Left hindlimb (tissue), 1 donor: ENCODE data around the gene ZNF496.
"Not testable (repeated sequence)": the region's sequence is repeated elsewhere in the genome, so short reads cannot be mapped to it uniquely, and the experiment has no call there.

Source experiments
- DNase-seq: peaks from one replicate; pipeline ENCODE4 v3.0.0-alpha.2; 2018

Gene ZNF496

DNA sequence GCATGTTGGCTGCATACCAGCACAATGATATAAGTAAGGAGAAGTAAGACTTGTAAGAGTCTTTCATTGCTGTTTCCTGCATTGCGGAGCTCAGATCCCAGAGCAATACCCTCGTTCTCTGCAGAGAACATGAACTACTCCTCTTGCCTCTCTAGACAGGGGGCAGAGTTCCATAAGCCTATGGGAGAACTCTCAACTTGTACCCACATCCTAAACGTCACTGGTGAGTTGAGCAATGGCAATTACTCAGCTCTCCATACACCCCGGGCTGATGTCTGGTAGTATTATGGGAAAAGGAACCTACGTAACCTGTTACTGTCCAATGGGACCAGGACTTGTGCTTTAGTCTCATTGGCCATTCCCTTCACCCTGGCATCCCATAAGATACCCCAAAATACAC, 27.3 kb upstream of the ZNF496 start:
- no peak for DNase-seq

DNA sequence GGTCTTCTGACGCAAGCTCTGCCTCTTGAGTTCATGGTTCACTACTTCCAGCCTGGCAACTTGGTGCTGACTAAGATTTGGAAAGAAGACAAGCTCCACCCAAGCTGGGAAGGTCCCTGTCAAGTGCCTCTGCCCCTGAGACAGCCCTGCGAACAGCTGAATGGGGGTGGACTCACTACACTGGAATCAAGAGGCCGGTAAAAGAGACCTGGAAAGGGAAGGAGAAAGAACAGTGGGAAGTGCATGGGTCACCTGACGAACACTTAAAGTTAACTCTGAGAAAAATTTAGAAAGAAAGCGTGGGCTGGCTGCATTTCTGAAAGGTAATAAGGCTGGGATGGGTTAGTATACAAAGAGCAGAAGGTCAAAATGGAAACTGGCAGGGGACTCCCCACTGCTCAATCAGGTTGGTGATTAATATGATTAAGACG, 26.1 kb upstream of the ZNF496 start:
- DNase-seq, result no peak

DNA sequence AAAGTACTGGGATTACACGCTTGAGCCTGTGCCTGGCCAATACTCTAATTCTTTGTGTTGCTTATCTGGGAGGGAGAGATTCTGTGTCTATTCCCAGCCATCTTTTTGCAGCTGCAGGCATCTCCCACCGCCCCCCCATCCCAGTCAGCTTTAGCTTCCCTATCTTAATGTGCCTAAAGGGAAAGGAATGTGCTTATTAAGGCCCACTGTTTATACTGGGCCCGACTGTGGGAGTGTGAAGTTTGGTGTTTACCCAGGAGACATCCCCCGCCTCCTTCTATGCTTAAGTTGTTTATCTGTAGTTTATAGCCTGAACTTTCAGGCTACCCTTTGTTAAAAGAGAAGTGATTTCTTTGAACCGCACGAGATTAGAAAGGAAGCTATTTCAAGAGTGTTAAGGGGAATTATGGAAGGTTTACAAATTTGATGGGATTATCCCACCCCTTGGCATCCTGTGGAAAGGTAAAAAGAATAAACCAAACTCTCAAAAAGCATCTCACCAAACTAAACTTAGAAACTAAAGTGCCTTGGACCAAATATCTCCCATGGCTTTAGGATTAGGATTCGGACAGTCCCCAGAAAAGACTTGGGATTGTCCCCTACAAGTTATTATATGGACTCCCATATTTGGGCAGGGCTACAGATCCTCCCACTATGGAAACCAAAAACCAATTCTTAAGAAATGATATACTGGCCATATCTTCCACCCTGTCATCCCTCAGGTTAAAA, 25.5 kb upstream of the ZNF496 start:
- DNase-seq, result no peak

DNA sequence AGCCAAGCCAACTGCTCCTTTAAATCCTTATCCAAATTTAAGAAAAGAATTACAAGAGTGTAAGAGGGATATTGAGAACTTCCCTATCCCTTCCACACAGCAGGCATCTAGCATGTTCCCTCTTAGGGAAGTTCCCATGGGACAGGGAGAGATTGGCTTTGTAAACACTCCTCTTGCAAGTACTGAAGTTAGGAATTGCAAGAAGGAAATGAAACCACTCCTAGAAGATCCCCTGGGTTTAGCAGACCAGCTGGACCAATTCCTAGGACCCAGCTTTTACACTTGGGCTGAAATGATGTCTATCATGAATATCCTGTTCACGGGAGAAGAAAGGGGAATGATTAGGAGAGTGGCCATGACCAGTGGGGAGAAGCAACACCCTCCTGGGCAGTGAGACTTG, 23.5 kb upstream of the ZNF496 start:
- DNase-seq, result not testable (repeated sequence)

DNA sequence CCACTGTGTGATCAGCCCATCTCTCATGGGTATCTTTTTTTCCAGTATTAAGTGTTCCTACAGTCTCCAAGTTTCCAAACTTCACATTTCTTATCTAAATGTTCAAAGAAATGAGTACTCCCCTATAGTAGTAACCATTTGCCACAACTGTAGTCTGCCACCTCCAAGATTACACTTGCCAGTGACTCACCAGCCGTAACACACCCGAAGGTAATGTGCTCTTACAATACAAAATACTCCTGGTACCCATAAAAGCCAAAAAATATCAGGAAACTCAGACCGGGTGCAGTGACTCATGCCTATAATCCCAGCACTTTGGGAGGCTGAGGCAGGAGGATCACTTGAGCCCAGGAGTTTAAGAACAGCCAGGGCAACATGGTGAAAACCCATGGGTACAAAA, 20.5 kb upstream of the ZNF496 start:
- DNase-seq, result no peak

DNA sequence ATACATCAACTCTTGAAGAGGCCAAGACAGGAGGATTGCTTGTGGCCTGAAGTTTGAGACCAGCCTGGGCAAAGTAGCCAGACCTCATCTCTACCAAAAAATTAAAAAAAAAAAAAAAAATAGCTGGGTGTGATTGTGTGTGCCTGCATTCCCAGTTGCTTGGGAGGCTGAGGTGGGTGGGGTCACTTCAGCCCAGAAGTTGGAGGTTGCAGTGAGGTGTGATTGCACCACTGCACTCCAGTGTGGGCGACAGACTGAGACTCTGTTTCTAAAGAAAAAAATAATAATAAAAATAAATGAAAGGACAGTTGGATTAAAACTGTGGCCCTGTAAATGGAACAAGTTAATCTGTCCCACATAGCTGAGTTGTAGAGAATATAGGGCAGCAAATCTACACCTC, 18.9 kb upstream of the ZNF496 start:
- no peak for DNase-seq

DNA sequence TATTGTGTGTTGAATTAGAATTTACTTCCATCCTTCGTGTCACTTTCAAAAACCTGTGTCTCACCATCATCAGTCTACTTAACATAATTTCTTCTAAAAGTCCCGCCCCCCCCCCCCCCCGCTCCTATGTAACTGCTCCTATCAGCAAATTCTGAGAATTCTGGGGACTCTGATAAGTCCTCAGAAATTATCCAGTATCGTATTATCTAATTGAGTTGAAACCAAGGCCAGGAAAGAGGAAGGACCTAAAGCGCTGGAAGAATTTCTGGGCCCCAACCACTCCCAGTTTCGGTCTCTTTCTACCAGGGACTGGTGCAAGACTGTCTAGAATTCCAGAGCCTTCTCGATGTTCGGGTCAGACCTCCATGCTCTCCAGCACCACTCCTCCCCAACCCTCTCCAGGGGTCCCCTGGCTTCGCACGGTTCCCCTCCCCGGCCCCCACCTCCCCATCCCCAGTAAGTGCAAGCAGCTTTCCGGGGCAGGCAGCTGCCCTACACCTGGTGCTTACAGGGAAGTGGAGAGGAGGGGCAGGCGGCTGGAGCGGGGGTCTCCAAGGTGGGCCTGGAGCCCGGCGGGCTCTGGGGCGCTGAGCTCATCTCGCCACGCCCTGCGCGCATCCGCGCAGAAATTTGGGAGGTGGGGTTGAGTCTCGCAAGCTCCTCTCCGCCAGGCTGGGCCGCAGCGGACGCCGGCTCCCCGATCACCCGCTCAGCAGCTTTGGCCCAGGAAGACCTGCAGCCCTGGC, 16.0 kb upstream of the ZNF496 start:
- DNase-seq, result no peak

DNA sequence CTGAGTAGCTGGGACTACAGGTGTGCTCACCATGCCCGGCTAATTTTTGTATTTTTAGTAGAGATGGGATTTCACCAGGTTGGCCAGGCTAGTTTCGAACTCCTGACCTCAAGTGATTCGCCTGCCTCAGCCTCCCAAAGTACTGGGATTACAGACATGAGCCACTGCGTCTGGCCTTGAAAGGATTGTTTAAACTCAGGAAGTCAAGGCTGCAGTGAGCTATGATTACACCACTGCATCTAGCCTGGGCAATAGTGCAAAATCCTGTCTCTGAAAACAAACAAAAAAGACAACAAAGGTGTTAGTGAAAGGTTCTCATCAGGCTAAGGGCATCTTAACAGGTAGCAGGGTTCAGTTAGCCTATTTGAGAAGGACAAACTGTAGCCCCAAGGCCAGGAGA, 14.2 kb upstream of the ZNF496 start:
- DNase-seq, result no peak

DNA sequence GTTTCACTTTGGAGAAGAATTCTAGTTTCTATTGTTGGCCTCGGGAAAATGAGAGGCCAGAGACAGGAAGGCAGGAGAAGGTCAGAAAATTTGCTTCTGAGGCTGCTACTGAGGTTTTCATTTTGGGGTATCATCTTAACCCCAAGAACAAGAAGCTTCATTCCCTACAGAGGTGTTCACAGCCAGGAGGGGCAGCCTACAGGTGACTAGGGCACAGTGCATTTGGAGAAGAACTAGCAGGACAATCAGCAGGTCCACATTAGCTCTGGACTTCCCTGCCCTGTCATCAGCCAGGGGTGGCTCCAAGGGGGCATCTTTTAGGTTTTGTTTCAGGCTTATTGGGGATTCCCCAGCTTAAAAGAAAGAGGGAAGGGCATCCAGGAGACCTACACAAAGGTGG, 12.1 kb upstream of the ZNF496 start:
- no peak for DNase-seq

DNA sequence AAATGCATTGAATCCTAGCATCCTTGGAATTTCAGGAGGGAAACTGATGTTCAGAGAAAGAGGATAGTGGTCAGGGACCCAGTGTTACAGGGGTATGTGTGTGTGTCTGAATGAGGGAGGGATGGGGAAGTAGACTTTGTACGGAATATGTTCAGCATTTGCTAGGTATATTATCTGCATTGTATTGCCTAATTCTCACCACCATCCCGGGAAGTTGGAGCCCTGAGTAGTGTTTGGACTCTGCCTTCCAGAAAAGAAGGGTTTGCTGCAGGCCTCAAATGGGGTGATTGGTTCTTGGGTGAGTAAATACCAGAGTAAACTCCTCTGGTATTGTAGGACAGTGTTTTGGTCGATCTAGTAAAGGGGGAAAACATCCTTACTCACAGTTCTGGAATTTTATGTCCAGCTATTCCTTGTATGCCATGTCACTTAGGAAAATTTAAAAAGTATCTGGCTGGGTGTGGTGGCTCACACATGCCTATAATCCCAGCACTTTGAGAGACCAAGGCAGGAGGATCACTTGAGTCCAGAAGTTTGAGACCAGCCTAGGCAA, 7.1 kb upstream of the ZNF496 start:
- DNase-seq, result no peak

DNA sequence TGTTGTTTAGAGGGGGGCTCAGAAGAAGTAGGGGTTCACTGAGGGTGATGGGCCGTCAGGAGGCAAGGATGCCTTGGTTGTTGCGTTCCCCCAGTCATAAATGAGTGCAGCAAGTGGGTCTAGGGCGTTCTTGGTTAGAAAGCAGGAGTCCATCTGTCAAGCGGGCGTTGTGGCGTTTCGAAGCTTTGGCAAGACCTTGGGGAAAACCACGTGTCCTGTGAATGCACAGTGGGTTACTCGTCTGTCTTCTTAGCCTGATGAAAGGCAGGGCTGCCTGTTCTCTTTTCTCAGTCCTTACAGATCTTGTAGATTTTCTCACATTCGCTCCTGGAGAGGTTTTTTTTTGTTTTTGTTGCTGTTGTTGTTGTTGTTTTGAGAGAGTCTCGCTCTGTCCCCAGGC, 6.3 kb upstream of the ZNF496 start:
- DNase-seq, result no peak

DNA sequence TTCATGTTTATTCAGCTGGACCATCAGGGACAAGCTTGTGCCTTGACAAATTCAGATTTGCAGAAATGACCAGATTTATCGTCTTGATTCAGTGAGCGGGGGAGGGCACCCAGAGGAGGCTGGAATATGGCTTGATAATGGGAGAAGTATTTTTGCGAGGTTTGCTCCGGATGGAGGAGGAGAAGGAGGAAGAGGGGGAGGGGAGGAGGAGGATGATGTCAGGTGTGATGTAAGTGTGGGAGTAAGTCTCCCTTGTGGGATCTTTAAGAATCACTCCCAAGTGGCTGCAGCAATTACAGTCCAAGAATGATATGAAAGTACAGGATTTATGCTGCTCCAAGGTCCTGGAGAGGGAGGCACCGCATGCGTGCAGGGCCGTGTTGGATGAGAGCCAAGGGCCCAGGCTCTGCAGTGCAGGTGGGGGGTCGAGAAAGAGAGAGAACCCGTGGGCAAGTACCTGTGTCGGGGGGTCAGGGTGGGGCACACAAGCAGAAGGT, 5.6 kb upstream of the ZNF496 start:
- DNase-seq, result no peak

DNA sequence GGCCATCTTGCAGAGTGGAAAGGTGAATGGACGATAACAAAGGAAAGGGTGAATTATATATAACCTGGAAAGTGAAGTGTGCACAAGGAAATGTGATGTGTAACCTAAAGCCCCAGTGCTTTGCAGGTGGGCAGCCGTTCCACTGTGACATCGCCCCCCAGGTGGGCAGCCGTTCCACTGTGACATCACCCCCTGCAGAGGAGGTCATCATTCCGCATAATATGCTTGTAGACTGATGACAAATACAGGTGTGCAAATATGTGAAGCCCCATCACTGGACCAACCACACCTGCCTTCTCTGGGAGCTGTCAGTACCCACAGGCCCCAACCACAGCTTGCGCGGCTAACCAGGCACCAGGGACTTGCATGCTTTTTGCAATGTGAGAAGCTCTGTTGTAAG, 4.7 kb upstream of the ZNF496 start:
- DNase-seq, result no peak

DNA sequence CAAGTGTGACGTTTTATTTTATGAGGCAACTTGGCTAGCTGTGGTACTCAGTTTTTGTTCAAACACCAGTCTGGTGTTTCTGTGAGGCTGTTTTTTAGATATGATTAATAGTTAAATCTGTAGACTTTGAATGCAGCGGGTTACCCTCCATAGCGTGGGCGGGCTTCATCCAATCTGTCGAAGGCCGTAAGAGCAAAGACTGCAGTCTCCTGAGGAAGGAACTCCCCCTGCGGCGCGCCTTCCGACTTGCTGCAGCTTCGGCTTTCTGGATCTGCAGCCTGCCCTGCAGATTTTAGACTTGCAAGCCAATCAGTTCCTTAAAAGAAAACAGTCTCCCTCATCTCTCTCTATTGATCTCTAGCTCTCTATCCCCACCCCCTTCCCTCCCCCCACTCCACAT, 4.2 kb upstream of the ZNF496 start:
- DNase-seq, result no peak

DNA sequence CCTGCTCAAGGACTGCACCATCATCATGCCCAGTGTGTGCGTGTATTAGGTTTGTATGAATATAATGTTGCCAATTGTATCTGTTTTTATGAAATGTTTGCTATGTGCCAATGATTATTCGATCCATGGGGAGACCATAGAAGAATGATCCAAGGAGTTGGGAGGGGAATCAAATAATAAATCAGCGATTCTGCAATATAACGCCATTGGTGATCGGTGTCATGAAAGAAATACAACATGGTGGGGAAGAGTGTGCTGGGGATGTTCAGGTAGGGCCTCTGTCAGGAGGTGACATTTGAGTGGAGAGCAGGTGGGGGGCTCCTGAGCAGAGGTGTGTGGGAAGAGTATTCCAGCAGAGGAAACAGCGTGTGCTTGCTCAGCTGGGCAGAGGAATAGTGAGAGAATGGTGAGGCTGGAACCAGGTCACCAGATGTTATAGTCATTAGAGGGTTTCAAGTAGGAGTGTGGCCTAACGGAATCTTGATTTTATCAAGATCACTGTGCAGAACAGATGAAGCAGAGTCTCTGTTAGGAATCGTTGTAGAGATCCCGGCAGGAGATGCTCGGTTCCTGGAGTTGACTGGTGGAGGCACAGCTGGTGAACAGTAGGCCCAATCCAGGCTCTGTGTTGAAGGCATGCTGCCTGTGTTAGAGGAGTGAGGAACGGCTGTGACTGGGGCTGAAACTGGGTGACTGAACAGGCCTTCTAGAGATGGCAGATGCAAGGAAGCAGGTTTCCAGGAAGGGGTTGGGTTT, 2.9 kb upstream of the ZNF496 start:
- no peak for DNase-seq

DNA sequence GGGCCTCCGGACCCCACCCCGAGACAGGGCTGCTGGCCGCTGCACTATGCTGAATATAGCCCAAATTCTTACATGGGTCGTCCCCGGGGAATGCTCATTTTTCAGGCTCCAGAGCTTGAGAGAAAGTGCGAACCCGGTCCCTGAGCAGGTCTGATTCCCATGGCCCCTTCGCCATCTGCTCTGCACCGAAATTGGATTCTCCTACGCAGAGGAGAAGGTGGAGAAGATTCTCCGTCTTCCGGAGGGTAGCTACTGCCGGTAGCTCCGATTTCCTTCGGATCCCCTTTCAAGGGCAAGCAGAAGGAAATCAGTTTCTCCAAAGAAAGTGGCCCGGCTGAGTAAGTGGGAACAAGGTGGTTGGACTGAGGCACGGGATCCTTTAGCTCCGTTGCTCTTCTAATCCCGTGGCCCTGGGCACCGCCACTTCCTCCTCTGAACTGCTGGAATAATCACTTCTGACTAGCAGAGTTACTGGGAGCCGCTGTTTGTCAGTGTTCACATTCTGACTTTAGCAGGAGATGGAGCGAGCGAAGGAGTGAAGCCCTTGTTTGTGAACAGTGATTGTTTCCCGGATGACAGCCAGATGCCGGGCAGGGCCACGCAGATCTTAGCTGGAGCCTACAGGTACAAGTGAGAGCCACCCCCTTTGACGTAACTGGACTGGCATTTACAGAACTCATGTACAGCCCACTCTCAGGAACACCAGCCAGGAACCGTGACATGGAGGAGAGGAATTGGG, 1.1 kb upstream of the ZNF496 start:
- peak; percentile 45 for DNase-seq

DNA sequence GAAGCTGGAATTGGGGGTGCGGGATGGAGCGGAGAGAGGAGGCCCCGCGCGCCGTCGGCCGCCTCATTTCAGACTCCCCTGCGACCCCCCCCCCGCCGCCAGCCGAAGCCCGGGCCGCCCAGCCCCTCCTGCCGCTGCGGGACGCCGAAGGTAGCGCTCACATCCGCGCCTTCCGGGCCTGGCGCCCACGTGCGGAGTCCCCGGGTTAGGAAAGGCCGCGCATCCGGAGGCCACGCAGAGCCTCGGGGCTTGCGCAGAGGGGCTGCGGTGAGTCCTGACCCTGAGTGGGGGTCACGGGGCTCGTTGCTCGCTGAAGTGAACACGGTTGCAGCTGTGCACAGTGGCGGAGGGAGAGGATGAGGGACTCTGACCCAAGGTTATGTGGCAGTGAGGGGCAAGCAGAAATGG, 552 bp upstream of the ZNF496 start:
- no peak for DNase-seq

DNA sequence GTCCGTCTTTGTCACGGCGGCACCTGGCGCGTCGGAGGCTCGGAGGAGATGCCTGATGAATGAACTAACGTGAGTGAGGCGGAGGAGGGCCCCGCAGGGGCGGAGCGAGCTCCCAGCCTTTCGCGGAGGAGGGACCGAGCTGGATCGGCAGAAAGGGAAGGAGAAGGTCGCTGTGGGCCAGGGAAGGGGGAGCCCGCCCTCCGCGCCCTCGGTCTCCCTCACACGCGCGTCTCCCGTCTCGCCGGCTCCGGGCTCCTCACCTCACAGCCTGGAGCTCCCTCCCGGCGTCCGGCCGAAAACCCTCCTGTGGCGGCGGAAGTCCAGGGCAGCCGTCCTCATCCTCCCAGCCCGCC, 519 bp downstream of the ZNF496 start:
- DNase-seq, result peak; percentile 84

DNA sequence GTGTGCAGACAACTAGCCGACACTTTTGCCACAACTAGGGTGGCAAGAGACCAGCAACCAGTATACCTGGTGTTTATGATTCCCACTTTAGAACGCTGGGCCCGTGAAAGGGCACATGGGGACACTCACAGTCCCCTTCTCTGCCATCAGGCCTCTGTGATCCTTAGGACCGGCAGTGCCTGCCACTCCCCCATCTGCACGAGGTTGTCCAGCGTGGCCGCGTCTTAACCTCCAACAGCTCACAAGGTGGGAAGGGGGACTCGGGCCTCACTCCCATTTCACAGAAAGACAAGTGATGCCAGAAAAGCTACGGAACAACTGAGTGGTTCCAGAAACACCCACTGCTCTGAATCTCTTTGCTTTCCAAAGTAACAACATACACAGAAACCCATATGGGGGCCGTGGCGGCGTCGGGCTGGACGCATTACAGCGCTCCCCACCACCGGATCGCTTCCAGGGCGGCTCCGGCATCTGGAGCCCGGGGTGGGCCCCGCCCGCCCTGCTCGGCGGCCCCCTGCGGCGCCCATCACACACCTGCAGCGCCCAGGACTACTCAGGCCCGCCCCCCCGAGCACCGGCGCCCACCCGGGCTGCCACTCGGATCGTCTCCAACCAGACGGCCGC, 1.0 kb downstream of the ZNF496 start:
- DNase-seq, result peak; percentile 41

DNA sequence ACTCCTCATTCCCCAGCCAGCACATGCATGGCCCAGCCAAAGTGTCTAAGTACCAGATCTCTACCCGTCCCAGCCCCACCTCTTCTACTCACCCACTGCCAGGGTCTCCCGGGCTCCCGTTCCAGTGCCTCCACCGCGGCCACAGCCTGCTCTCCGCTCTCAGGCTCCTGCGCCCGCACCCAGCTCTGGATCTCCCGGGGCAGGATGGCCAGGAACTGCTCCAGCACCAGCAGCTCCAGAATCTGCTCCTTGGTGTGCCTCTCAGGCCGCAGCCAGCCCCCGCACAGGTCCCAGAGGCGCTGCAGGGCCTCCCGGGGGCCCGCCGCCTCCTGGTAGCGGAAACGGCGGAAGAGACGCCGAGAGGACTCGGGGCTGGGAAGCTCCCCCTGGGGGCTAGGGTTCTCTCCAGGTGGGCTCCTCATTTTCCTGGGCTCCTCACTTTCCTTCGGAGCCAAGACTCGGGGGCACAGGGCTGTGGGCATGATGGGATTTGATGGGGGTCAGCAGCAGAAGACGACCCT, 2.5 kb downstream of the ZNF496 start:
- no peak for DNase-seq

DNA sequence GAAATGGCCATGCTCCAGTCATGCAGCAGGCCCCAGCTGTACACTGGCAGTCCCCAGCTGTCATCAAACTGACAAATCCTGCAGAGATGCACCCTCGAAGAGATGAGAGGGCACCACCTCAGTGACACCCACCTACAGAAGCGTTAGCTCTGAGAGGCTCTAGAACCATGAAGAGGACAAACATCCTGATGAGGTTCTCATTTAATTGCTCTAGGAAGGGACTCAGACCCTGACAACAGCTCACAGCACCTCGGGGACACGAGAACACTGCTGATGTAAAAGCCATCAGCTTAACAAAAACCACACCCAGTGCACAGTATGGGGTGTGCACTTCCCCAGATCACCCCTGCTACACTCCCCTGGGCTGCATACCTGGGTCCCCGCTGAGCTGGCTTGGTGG, 3.4 kb downstream of the ZNF496 start:
- DNase-seq, result no peak
